ENCODE data around the gene NKX1-1.
"Not testable (repeated sequence)": the region's sequence is repeated elsewhere in the genome, so short reads cannot be mapped to it uniquely, and the experiment has no call there.

Gene NKX1-1

DNA sequence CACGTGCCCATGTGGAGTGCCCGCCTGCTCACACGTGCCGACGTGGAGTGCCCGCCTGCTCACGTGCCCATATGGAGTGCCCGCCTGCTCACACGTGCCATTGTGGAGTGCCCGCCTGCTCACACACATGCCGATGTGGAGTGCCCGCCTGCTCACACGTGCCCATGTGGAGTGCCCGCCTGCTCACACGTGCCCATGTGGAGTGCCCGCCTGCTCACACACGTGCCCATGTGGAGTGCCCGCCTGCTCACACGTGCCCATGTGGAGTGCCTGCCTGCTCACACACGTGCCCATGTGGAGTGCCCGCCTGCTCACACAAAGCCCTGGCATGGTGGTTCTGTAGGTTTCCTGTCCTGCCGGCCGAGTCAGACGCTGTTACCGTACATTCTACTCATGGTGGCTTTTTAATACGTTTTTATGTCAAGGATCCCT lies 10.8 kb downstream of the NKX1-1 start:
- H3K36me3 Mint-ChIP-seq: peaks cover 13% of the 10 kb centered on the region

DNA sequence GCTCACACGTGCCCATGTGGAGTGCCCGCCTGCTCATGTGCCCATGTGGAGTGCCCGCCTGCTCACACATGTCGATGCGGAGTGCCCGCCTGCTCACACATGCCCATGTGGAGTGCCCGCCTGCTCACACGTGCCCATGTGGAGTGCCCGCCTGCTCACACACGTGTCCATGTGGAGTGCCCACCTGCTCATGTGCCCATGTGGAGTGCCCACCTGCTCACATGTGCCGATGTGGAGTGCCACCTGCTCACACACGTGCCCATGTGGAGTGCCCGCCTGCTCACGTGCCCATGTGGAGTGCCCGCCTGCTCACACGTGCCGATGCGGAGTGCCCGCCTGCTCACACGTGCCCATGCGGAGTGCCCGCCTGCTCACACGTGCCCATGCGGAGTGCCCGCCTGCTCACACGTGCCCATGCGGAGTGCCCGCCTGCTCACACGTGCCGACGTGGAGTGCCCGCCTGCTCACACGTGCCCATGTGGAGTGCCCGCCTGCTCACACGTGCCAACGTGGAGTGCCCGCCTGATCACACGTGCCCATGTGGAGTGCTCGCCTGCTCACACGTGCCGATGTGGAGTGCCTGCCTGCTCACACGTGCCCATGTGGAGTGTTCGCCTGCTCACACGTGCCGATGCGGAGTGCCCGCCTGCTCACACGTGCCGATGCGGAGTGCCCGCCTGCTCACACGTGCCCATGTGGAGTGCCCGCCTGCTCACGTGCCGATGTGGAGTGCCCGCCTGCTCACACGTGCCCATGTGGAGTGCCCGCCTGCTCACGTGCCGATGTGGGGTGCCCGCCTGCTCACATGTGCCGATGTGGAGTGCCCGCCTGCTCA lies 11.5 kb downstream of the NKX1-1 start:
- not testable (repeated sequence) for H3K27me3 Mint-ChIP-seq; ATAC-seq (ENCODE audit: low read depth); H3K27ac Mint-ChIP-seq; H3K4me1 Mint-ChIP-seq; DNase-seq (ENCODE audit: low spot score in 2 of 2); H3K4me3 Mint-ChIP-seq; H3K9me3 Mint-ChIP-seq
- H3K36me3 Mint-ChIP-seq: peaks cover 15% of the 10 kb centered on the region

More for the DNA sequence above, 10.8 kb downstream of the NKX1-1 start:
- not testable (repeated sequence) for H3K27ac Mint-ChIP-seq; H3K27me3 Mint-ChIP-seq; ATAC-seq (ENCODE audit: low read depth); H3K4me1 Mint-ChIP-seq; H3K9me3 Mint-ChIP-seq; DNase-seq (ENCODE audit: low spot score in 2 of 2); H3K4me3 Mint-ChIP-seq

DNA sequence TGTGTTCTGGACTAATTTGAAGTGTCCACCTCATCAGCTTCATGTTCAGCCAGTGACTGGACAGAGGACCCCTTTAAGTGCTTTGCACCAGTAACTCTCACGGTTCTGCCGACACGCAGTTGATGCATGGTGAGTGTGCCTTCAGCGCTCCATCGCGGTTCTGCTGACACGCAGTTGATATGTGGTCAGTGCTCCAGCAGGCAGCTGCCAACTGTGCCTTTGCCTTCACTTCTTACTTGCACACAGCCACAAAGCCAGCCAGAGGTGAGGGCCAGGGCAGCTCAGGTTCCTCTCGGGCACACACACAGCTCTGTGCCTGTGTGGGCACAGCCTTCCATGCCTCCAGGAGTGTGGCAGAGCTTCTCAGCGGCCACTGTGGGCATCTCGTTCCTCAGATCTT lies 12.4 kb downstream of the NKX1-1 start:
- H3K36me3 Mint-ChIP-seq: peaks cover 20% of the 10 kb centered on the region
- DNase-seq (ENCODE audit: low spot score in 2 of 2) (no peak), ATAC-seq (ENCODE audit: low read depth) (no peak)
- no peaks in the 10 kb centered on the region for H3K4me1 Mint-ChIP-seq
- no peak overlapping the region for H3K27ac Mint-ChIP-seq
- H3K9me3 Mint-ChIP-seq: peaks cover 4% of the 10 kb centered on the region
- H3K27me3 Mint-ChIP-seq: no peaks in the 10 kb centered on the region
- no peak overlapping the region for H3K4me3 Mint-ChIP-seq

DNA sequence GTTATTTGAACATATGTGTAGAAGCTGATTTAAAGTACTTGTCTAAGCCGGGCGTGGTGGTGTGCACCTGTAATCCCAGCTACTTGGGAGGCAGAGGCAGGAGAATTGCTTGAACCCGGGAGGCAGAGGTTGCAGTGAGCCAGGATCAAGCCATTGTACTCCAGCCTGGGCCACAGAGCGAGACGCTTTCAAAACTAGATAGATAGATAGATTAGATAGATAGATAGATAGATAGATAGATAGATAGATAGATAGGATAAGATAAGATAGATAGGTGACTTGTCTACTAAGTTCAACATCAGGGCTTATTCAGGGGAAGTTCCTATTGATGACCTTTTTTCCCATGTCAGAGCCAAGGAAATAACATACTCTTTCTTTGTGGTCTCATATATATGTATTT lies 12.9 kb downstream of the NKX1-1 start:
- not testable (repeated sequence) for H3K27ac Mint-ChIP-seq; H3K27me3 Mint-ChIP-seq; H3K4me1 Mint-ChIP-seq; ATAC-seq (ENCODE audit: low read depth); H3K4me3 Mint-ChIP-seq; DNase-seq (ENCODE audit: low spot score in 2 of 2); H3K9me3 Mint-ChIP-seq
- H3K36me3 Mint-ChIP-seq: peaks cover 25% of the 10 kb centered on the region

DNA sequence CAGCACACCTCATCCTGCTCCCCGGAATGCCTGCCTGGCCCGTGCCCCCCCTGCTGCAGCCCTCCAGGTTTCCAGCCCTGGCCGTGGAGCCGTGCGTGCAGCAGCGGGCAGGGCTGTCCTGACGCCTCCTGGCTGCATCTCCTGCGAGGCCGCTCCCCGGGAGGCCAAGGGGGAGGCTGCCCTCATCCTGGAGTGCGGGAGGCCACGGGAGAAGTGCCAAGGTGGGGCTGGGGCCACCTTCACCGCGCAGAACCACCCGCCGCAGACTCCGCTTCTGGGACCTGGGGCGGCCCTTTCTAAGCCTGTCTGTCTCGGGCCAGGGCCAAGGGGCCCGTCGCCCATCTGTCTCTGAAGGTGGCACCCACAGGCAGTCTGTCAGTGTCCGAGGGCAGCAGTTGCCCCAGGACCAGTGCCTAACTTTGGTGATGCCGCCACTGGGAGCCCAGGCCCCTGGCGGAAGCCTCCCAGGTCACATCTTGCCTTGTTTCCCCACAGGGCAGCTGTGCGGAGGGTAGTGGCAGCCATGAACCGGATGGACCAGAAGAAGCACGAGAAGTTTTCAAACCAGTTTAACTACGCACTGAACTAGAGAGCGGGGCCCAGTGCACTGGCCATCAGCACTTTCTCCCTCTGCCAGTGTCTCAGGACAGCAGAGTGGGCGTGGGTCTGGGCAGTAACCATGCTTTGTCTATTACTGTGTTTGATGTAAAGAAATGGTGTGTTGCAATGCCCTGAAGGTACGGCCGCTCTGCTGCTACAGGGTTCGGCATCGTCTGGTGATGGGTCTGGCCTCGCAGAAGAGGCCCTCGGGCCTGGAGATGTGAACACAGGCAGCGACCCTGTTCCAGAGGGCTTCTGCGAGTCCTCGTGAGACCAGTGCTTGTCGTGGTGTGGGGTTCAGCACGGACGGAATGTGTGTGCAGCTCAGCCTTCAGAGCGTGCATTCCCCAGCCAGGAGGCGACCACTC lies 20.6 kb downstream of the NKX1-1 start:
- Mint-ChIP-seq H3K4me3 (no peak overlapping the region), H3K4me1 (no peaks in the 10 kb centered on the region), H3K27me3 (no peaks in the 10 kb centered on the region), H3K27ac (no peak overlapping the region), H3K36me3 (peaks cover 29% of the 10 kb centered on the region), H3K9me3 (peaks cover 12% of the 10 kb centered on the region)
- ATAC-seq (ENCODE audit: low read depth) (no peak), DNase-seq (ENCODE audit: low spot score in 2 of 2) (no peak)

DNA sequence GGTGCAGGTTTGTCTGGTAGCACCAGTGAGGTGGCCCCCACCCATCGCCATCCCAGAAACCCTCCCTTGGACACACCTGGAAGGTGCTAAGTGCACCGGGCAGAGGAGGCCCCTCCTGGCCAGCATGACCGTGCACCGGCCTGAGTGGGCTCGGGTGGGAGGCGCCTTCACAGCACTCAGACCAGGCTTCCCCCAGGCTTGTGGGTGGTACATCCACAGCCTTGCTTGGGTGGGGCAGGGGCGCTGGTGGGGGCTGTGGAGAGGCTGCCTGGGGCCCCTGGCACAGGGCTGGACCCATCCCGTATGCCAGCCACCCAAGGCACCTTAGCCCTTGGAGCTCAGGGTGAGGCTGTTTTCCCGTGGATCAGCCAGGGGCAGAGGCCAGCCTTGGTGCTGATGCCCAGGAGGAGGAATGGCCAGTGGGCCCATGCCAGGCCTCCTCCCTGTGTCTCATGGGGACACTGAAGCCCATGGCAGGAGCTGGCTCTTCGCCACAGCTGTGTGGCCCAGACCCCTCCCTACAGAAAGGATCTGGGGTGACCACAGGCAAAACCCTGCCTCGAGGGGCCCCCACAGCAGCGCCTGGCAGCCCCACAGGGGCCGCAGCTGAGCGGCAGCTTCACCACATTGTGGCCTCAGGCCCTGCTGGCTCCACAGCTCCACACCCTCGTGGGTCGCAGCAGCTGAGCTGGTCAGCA lies 21.4 kb downstream of the NKX1-1 start:
- Mint-ChIP-seq H3K27me3 (no peaks in the 10 kb centered on the region), H3K4me3 (no peak overlapping the region), H3K36me3 (peaks cover 28% of the 10 kb centered on the region), H3K27ac (no peak overlapping the region), H3K4me1 (no peaks in the 10 kb centered on the region), H3K9me3 (peaks cover 10% of the 10 kb centered on the region)
- no peak for ATAC-seq (ENCODE audit: low read depth)
- no peak for DNase-seq (ENCODE audit: low spot score in 2 of 2)

DNA sequence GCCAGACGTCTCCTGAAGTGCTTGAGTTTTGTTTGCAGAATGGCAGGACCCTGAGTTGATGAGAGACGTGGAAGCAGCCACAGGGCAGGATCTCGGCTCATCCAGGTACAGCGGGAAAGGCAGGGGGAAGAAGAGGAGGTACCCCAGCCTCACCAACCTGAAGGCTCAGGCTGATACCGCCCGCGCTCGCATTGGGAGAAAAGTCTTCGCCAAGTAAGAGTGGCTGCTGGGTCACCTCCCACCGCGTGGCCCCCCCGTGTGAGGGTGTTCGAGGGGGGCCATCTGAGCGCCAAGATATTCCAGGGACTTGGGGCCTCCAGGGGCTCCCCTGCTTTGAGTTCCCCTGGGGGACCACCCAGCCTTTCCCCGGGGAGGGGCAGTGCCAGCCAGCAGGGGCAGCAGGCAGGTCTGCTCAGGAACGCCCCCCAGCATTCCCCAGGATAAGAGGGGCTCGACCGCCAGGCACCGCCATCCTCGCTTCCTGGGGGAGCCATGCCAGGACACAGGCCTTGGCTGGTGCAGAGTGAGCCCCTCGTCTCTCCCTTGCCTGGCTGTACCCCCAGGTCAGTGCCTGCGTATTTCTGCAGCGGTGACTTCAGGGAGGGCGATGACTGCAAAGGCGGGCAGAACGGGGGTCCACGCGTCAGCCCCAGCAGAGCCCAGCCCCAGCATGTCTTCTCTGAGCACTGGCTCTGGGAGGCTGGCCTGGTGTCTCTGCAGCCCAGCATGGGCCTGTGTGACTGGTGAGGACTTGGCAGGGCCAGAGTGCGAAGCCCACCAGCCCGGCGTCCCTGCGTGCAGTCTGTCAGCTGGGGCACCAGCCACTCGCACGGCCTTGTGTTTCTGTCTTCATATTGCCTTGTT lies 22.3 kb downstream of the NKX1-1 start:
- Mint-ChIP-seq H3K27me3 (no peaks in the 10 kb centered on the region), H3K4me1 (no peaks in the 10 kb centered on the region), H3K27ac (no peak overlapping the region), H3K9me3 (peaks cover 8% of the 10 kb centered on the region), H3K4me3 (no peak overlapping the region), H3K36me3 (peaks cover 23% of the 10 kb centered on the region)
- DNase-seq (ENCODE audit: low spot score in 2 of 2): no peak
- ATAC-seq (ENCODE audit: low read depth): no peak

DNA sequence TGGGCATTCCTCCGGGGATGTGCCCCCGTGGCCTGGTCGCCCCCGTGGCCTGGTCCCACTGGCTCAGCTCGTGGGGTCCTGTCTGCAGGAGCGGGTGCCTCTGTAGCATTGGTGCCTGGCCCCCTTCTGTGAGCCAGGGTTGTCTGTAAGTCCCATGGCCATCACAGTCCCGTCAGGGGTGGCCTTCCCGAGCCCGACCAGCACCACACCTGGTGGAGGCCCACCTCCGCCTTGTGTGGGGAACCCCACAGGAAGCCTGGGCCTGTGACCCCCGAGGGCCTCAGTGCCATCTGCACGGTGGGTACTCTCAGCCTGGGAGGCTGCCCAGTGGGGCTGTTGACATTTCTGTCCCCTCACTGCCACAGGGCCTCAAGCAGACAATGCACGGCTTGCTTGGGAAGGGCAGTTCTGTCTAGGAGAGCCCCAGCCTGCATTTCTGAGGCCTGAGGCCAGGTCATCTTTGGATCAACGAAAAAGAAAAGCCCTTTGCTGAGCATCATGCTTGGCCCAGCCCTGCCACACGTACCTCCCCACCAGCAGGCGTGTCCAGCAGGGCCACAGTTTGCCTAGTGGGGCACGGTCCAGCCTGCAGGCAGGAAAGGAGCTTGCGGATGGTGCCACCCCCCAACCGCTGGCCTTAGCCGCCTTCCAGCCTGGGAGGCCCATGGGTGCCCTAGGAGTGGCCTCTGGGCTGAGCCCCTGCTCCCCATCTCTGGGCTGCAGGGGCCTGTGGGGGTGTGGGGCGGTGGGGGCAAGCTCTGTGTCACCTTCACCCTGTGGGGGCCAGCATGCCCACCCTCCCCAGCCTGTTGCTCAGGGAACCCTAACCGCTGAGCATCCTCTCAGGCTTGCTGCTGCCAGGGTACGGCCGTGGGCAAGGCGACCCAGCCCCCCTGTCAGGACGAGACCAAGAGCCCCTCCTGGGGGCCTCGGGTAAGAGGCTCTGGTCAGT lies 23.2 kb downstream of the NKX1-1 start:
- Mint-ChIP-seq H3K4me3 (no peak overlapping the region), H3K4me1 (no peaks in the 10 kb centered on the region), H3K36me3 (peaks cover 16% of the 10 kb centered on the region), H3K27ac (no peak overlapping the region), H3K9me3 (peaks cover 2% of the 10 kb centered on the region), H3K27me3 (no peaks in the 10 kb centered on the region)
- no peak for ATAC-seq (ENCODE audit: low read depth)
- no peak for DNase-seq (ENCODE audit: low spot score in 2 of 2)

DNA sequence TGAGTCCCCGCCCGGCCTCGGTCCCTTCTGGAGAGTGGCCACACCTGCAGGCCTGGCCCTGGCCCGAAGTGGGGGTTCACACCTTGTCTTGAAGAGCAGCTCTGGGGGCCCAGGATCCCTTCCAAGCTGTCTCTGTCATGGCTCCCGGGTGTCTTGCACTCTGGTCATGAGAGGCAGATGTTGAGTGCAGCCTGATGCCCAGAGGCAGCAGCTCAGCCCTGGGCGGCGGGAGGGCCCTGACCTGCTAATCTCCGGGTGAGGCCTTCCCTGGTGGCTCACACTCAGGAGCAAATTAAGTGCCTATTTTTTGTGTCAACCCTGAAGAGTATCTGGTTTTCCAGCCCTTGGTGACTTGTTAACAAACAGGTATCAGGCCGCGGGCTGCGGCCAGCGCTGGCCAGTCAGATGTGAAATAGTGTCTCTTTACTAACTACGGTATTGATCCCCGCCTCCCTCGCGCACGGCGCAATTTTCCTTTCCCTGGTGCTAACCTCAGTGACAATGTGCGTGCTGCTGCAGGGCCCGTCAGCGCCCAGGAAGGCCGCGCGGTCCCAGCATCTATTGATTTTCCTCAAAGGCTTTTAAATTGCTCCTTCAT lies 24.2 kb downstream of the NKX1-1 start:
- no peak overlapping the region for H3K27ac Mint-ChIP-seq
- H3K4me3 Mint-ChIP-seq: no peak overlapping the region
- ATAC-seq (ENCODE audit: low read depth) (no peak), DNase-seq (ENCODE audit: low spot score in 2 of 2) (no peak)
- H3K9me3 Mint-ChIP-seq: no peaks in the 10 kb centered on the region
- H3K4me1 Mint-ChIP-seq: no peaks in the 10 kb centered on the region
- H3K27me3 Mint-ChIP-seq: no peaks in the 10 kb centered on the region
- peaks cover 9% of the 10 kb centered on the region for H3K36me3 Mint-ChIP-seq

DNA sequence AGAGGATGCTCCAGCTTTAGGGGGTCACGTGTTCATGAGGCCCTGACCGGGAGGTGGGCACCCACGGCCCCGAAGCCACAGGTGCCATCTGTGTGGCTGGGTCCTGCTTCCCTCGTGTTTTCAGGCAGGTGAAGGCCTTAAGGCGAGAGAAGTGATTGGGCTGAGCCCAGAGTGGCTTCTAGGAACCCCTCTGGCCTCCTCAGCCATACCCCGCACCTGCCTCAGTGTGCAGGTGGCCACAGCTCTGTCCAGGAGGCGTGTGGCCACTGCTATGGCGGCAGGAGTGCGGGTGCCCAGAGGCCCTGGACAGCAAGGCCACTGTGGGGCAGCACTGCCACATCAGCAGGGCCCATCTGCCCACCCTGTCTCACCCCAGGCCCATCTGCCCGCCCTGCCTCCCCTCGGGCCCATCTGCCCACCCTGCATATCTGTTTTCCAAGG lies 25.0 kb downstream of the NKX1-1 start:
- ATAC-seq (ENCODE audit: low read depth) (no peak), DNase-seq (ENCODE audit: low spot score in 2 of 2) (no peak)
- no peak overlapping the region for H3K4me3 Mint-ChIP-seq
- H3K27ac Mint-ChIP-seq: no peak overlapping the region
- peaks cover 3% of the 10 kb centered on the region for H3K36me3 Mint-ChIP-seq
- no peaks in the 10 kb centered on the region for H3K27me3 Mint-ChIP-seq
- H3K9me3 Mint-ChIP-seq: no peaks in the 10 kb centered on the region
- H3K4me1 Mint-ChIP-seq: no peaks in the 10 kb centered on the region

DNA sequence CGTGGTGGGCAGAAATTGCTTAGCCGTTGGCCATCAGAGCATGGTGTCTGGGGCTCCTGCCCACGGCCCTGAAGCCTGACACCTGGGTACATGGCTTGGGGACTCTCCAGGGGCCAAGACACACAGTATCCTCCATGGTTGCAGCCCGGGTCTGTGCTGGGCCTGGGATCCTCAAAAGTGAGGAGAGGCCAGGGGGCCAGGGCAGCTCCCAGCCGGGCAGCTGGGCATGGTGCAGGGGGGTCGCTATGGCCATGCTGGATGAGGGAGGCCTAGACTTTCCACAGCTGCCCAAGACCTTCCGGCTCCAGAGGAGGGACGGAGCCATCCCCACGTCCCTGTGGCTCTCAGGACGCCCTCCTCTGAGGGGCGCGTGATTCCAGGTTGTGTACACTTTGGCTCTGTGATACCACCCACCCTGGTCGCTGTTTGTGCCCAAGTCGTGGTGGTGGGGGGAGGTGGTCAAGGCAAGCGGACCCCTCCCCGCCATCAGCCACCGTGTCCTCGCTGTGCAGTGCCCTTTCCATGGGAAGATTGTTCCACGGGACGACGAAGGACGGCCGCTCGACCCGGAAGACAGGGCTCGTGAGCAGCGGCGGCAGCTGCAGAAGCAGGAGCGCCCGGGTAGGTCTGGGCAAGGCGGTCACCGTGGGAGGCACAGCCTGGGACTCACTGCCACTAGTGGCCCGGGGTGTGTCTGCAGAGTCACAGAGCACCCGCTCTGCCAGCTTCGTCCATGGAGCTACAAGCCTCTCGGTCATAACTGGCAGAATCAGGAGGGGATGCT lies 25.7 kb downstream of the NKX1-1 start:
- ATAC-seq (ENCODE audit: low read depth) (no peak), DNase-seq (ENCODE audit: low spot score in 2 of 2) (no peak)

More for the DNA sequence above, 25.7 kb downstream of the NKX1-1 start:
- no peak overlapping the region for H3K4me3 Mint-ChIP-seq
- no peaks in the 10 kb centered on the region for H3K9me3 Mint-ChIP-seq
- H3K36me3 Mint-ChIP-seq: no peaks in the 10 kb centered on the region
- no peaks in the 10 kb centered on the region for H3K27me3 Mint-ChIP-seq
- no peaks in the 10 kb centered on the region for H3K4me1 Mint-ChIP-seq
- no peak overlapping the region for H3K27ac Mint-ChIP-seq
